ENCODE data around the gene MIAT. TPM values are rescaled to one million over a fixed set of nuclear protein-coding genes. Genes with fewer than 3 reads are reported as not detected.

MIAT gene
- total RNA-seq, 4 donors from 2014 or later, result 1.00 to 17.1 (median 3.0) TPM

DNA sequence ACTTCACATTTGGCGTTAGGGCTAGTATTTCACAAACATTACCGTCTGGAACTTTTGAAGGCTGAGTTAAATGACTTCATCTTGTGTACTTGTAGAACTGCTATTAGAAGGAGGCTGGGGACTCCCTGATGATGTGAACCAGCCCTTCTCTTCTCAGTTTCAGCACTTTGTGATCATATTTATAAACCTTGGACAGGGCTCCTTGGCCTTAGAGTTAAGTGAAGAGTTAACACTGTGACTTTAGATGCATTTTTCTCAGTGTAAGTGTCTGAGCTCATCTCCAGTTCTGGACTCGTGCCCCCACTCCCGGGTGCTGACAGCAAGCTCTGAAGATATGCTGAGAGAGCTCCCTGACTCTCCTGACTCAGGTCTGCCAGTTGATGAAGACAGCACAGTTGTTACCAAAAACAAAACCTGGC is 8.4 kb downstream of the MIAT start:
- no peak for DNase-seq
- TF ChIP-seq, protein P1, sequence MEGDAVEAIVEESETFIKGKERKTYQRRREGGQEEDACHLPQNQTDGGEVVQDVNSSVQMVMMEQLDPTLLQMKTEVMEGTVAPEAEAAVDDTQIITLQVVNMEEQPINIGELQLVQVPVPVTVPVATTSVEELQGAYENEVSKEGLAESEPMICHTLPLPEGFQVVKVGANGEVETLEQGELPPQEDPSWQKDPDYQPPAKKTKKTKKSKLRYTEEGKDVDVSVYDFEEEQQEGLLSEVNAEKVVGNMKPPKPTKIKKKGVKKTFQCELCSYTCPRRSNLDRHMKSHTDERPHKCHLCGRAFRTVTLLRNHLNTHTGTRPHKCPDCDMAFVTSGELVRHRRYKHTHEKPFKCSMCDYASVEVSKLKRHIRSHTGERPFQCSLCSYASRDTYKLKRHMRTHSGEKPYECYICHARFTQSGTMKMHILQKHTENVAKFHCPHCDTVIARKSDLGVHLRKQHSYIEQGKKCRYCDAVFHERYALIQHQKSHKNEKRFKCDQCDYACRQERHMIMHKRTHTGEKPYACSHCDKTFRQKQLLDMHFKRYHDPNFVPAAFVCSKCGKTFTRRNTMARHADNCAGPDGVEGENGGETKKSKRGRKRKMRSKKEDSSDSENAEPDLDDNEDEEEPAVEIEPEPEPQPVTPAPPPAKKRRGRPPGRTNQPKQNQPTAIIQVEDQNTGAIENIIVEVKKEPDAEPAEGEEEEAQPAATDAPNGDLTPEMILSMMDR (IDR thresholded peaks at IDR 0.05), result no peak
- TF ChIP-seq POLR2A (IDR thresholded peaks at IDR 0.05) (no peak), EP300 (IDR thresholded peaks at IDR 0.05; ENCODE audit: low read depth) (no peak), POLR2AphosphoS5 (IDR thresholded peaks at IDR 0.05) (no peak)

DNA sequence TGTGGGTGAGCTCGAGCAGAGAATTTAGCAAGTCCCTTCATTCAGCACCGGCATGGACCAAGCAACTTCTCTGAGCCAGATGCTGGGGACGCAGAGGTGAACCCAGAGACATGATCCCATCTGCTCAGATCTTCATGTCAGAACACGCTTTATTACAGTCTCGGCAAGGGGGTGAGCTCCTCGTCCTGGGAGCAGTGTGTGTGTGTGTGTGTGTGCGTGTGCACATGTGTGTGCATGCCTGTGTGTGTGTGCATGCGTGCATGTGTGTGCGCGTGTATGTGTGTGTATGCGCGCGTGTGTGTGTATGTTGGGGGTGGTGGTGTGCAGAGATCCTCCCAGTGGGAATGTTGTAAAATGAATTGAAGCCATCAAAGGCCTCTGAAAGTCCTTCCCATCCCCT is 9.8 kb downstream of the MIAT start:
- H3K36me3 ChIP-seq, result no peaks in the 10 kb centered on the region
- in situ Hi-C loops (cut with MboI; ENCODE audit: low pct_ligation_motif_present in 1 of 4, low pct_unique_long_range_greater_than_20kb in 1 of 4, low sequenced_read_pairs in 3 of 4), result no loop called here
- 76% methylated on average over 13 of the region's 13 CpGs; no CpG with 5 or more reads in 1 of the 2 donors for WGBS, 2 donors (ENCODE audit: low coverage in 1 of 2)
- intact Hi-C loops (cut with DNase I; ENCODE audit: low total_unique reads), result no loop called here
- peaks cover 15% of the 10 kb centered on the region for H3K27me3 ChIP-seq
- DNase-seq, result no peak
- no peak overlapping the region for H3K4me3 ChIP-seq
- no peaks in the 10 kb centered on the region for H3K9me3 ChIP-seq
- no peak overlapping the region for H3K27ac ChIP-seq
- TF ChIP-seq POLR2AphosphoS5 (IDR thresholded peaks at IDR 0.05) (no peak), POLR2A (IDR thresholded peaks at IDR 0.05) (no peak), EP300 (IDR thresholded peaks at IDR 0.05; ENCODE audit: low read depth) (no peak)
- TF ChIP-seq, protein P1 (IDR thresholded peaks at IDR 0.05), result no peak
- peaks cover 0 to 10% (median 3%) of the 10 kb centered on the region in 4 donors for H3K4me1 ChIP-seq

More for the DNA sequence above, 8.4 kb downstream of the MIAT start:
- WGBS, 2 donors (ENCODE audit: low coverage in 1 of 2), result 25 to 45% methylated on average over 2 to 4 of the region's 4 CpGs
- in situ Hi-C loops (cut with MboI; ENCODE audit: low pct_ligation_motif_present in 1 of 4, low pct_unique_long_range_greater_than_20kb in 1 of 4, low sequenced_read_pairs in 3 of 4) (no loop called here), intact Hi-C loops (cut with DNase I; ENCODE audit: low total_unique reads) (no loop called here)
- H3K4me3 ChIP-seq, result no peak overlapping the region
- no peaks in the 10 kb centered on the region for H3K9me3 ChIP-seq
- H3K27ac ChIP-seq, result no peak overlapping the region
- H3K27me3 ChIP-seq, result peaks cover 15% of the 10 kb centered on the region
- H3K36me3 ChIP-seq, result no peaks in the 10 kb centered on the region
- H3K4me1 ChIP-seq, result peaks cover 0 to 5% (median 0%) of the 10 kb centered on the region in 4 donors

DNA sequence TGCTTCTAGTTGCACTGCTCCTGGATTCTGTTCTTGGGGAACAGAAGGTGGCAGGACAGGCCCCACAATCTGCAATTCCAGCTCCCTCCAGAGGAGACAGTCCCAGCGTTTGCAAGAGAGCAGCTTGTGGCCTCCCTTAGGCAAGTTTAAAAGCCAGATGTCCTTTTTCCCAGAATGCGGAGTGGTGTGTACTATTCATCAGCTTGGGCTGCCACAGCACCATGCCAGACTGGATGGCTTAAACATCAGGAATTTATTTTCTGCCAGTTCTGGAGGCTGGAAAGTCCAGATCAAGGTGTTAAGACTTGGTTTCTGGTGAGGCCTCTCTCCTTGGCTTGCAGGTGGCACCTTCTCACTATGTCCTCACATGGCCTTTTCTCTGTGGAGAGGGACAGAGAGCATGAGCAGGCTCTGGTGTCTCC is 11.7 kb downstream of the MIAT start:
- H3K36me3 ChIP-seq, result no peaks in the 10 kb centered on the region
- H3K27me3 ChIP-seq, result peaks cover 8% of the 10 kb centered on the region
- in situ Hi-C loops (cut with MboI; ENCODE audit: low pct_ligation_motif_present in 1 of 4, low pct_unique_long_range_greater_than_20kb in 1 of 4, low sequenced_read_pairs in 3 of 4) (no loop called here), intact Hi-C loops (cut with DNase I; ENCODE audit: low total_unique reads) (no loop called here)
- no peak overlapping the region for H3K27ac ChIP-seq
- H3K4me1 ChIP-seq, result peaks cover 8 to 22% (median 16%) of the 10 kb centered on the region in 4 donors
- WGBS, 2 donors (ENCODE audit: low coverage in 1 of 2), result 56% methylated on average over 2 of the region's 2 CpGs; no CpG with 5 or more reads in 1 of the 2 donors
- no peak overlapping the region for H3K4me3 ChIP-seq
- DNase-seq, result peak; percentile 24
- H3K9me3 ChIP-seq, result no peaks in the 10 kb centered on the region
- TF ChIP-seq POLR2AphosphoS5 (IDR thresholded peaks at IDR 0.05), result no peak
- TF ChIP-seq EP300 (IDR thresholded peaks at IDR 0.05; ENCODE audit: low read depth), result no peak
- TF ChIP-seq, protein P1 (IDR thresholded peaks at IDR 0.05), result peak in 3 of 5 experiments; percentile 19 to 33 (median 20)
- no peak for TF ChIP-seq POLR2A (IDR thresholded peaks at IDR 0.05)

GRCh38 chr22:26670459-26670858 is 13.1 kb downstream of the MIAT start:
- TF ChIP-seq, protein P1 (IDR thresholded peaks at IDR 0.05), result no peak
- TF ChIP-seq POLR2AphosphoS5 (IDR thresholded peaks at IDR 0.05) (no peak), POLR2A (IDR thresholded peaks at IDR 0.05) (no peak), EP300 (IDR thresholded peaks at IDR 0.05; ENCODE audit: low read depth) (no peak)
- in situ Hi-C loops (cut with MboI; ENCODE audit: low pct_ligation_motif_present in 1 of 4, low pct_unique_long_range_greater_than_20kb in 1 of 4, low sequenced_read_pairs in 3 of 4), result no loop called here
- Histone ChIP-seq H3K36me3 (no peaks in the 10 kb centered on the region), H3K4me3 (no peak overlapping the region), H3K27ac (peak overlapping the region in 1 of 4 donors; percentile 97), H3K9me3 (no peaks in the 10 kb centered on the region), H3K4me1 (peaks cover 9 to 31% (median 23%) of the 10 kb centered on the region in 4 donors), H3K27me3 (no peaks in the 10 kb centered on the region)
- WGBS, 2 donors (ENCODE audit: low coverage in 1 of 2), result 89 to 90% methylated on average over 4 of the region's 4 CpGs
- intact Hi-C loops (cut with DNase I; ENCODE audit: low total_unique reads), result no loop called here
- no peak for DNase-seq

All from transverse colon (tissue), 4 donors.